B cell (primary cell): ENCODE data around the gene ELFN1.

Experiments
- EZH2 ChIP-seq: IDR thresholded peaks from 2 replicates; pipeline ENCODE4 v1.6.1; 2012; ENCODE audit warnings: borderline replicate concordance, low read depth, mild to moderate bottlenecking, moderate library complexity, low read length; ENCODE audit not compliant: insufficient read depth, poor library complexity, severe bottlenecking
- TF ChIP-seq, protein P1 (sequence below): fragments of 200-600 bp; IDR thresholded peaks from one replicate; pipeline ENCODE4 v1.8.0; 2022; ENCODE audit warnings: antibody characterized with exemption, mild to moderate bottlenecking

DNA sequence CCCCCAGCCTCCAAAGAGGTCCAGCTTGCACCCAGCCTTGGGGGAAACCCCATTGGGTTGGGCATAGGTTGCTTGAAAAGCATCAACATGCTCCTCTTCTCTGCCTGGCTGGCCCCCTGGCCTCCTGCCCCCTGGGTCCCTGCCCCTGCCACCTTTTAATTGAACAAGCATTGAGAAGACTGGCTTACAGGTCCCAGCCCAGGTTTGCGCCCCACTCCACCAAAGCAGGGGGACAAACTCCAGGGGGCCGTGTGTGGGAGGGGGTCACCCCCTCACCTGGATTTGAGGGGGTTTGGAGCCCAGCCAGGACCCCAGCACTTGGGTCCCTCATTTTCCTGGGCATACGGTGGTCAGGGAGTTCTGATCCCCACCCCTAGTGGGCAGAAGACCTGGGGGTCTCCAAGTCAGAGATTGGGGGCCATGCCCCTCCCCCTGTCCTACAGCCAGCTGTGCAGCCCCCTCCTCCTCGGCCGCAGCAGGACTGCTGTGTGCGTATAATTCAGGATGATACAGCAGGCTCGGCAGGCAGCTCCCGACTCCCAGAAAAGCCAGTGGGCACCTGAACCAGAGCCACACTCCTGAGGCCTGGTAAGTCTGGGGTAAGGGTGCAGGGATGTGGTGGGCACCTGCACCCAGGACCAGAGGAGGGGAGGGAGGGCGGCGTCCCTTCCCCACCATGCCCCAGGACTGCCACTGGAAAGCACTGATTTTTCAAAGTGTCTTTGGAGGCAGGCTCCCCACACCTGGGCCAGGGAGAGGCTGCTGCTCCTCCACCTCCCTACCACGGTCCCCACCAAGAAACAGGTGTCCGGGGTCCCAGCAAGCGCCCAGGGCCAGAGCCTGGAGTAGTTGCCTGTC lies 1.7 kb downstream of the ELFN1 start:
- TF ChIP-seq, protein P1, sequence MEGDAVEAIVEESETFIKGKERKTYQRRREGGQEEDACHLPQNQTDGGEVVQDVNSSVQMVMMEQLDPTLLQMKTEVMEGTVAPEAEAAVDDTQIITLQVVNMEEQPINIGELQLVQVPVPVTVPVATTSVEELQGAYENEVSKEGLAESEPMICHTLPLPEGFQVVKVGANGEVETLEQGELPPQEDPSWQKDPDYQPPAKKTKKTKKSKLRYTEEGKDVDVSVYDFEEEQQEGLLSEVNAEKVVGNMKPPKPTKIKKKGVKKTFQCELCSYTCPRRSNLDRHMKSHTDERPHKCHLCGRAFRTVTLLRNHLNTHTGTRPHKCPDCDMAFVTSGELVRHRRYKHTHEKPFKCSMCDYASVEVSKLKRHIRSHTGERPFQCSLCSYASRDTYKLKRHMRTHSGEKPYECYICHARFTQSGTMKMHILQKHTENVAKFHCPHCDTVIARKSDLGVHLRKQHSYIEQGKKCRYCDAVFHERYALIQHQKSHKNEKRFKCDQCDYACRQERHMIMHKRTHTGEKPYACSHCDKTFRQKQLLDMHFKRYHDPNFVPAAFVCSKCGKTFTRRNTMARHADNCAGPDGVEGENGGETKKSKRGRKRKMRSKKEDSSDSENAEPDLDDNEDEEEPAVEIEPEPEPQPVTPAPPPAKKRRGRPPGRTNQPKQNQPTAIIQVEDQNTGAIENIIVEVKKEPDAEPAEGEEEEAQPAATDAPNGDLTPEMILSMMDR: no peak
- no peak for TF ChIP-seq EZH2
